GM12878 (cell line): ENCODE data around the gene BZW1. TPM values are rescaled to one million over a fixed set of nuclear protein-coding genes. Genes with fewer than 3 reads are reported as not detected.

Experiments used
- ATAC-seq: fragments of 200-7000 bp; cut with Tn5 transposase; 3 replicates; pipeline ENCODE4 v1.9.1; 2020; ENCODE audit warnings: mild to moderate bottlenecking, moderate library complexity
- BruUV-seq: library from RNA; stranded (reverse); fragments of 400-500 nt; replicated peaks from 2 replicates; lab custom pipeline; 2021; lab: Mats Ljungman, UMichigan
- CTCF ChIA-PET: fragments of 300-600 bp; sonication (Branson Sonifier 250); formaldehyde crosslinking; extraction: SDS; loops from one replicate; lab custom pipeline; 2021; ENCODE audit warnings: inconsistent platforms; lab: Yijun Ruan, JAX
- POLR2A ChIA-PET: fragments of 350-600 bp; formaldehyde crosslinking; extraction: SDS; loops from one replicate; lab custom pipeline; 2021; ENCODE audit warnings: inconsistent platforms; lab: Charles Lee
- RAD21 ChIA-PET: fragments of 300-600 bp; sonication (Branson Sonifier 250); formaldehyde crosslinking; loops from one replicate; lab custom pipeline; 2023; ENCODE audit warnings: antibody characterized with exemption; ENCODE audit not compliant: unreplicated experiment; lab: Charles Lee
- SMC1A ChIA-PET: fragments of 300-600 bp; sonication (Branson Sonifier 250); formaldehyde crosslinking; loops from one replicate; lab custom pipeline; 2023; ENCODE audit not compliant: unreplicated experiment, uncharacterized antibody; lab: Charles Lee
- DNase-seq: peaks from one replicate; pipeline ENCODE4 v3.0.0-alpha.2; 2011; ENCODE audit warnings: low read depth, low spot score
- FAIRE-seq: peaks from 3 replicates; lab custom pipeline; 2011; peaks lifted over from hg19 to GRCh38; lab: Jason Lieb, UNC
- H2AFZ ChIP-seq: 2 replicates; pipeline ENCODE4 v1.6.0; 2011; ENCODE audit warnings: low read depth, low read length, control low read depth; ENCODE audit not compliant: control insufficient read depth
- H3K27ac ChIP-seq: 2 replicates; pipeline ENCODE4 v1.5.1; 2011; ENCODE audit warnings: control low read depth; ENCODE audit not compliant: control insufficient read depth, insufficient read depth
- H3K27me3 ChIP-seq, 2 experiments: replicated peaks in 1 of 2; 2 replicates each; pipeline versions ENCODE4 v1.6.0 to v1.6.1; 2011; ENCODE audit warnings: low read length in 1 of 2; ENCODE audit not compliant: control insufficient read depth in 2 of 2, insufficient read depth in 2 of 2
- H3K36me3 ChIP-seq, 2 experiments: 2 replicates each; pipeline ENCODE4 v1.5.1; 2011; ENCODE audit warnings: low read length in 1 of 2; ENCODE audit not compliant: control insufficient read depth in 2 of 2, insufficient read depth in 2 of 2
- H3K4me1 ChIP-seq: 2 replicates; pipeline ENCODE4 v1.6.1; 2011; ENCODE audit warnings: mild to moderate bottlenecking, low read length, moderate library complexity, mixed read lengths; ENCODE audit not compliant: control insufficient read depth, insufficient read depth
- H3K4me2 ChIP-seq: 2 replicates; pipeline ENCODE4 v1.6.0; 2011; ENCODE audit warnings: control low read depth; ENCODE audit not compliant: control insufficient read depth, insufficient read depth
- H3K4me3 ChIP-seq: fragments of 200-600 bp; sonication (generic); 2 replicates; pipeline ENCODE4 v1.5.1; 2016
- H3K79me2 ChIP-seq: 2 replicates; pipeline ENCODE4 v1.6.0; 2011; ENCODE audit warnings: low read length; ENCODE audit not compliant: control insufficient read depth, insufficient read depth
- H3K9ac ChIP-seq: 2 replicates; pipeline ENCODE4 v1.8.0; 2011; ENCODE audit warnings: low read length, control low read depth, mixed read lengths; ENCODE audit not compliant: control insufficient read depth, insufficient read depth
- H3K9me3 ChIP-seq: replicated peaks from 3 replicates; pipeline ENCODE4 v1.5.1; 2011; ENCODE audit warnings: mild to moderate bottlenecking, low read length; ENCODE audit not compliant: control insufficient read depth, insufficient read depth
- H4K20me1 ChIP-seq: 2 replicates; pipeline ENCODE4 v1.6.0; 2011; ENCODE audit not compliant: control insufficient read depth, insufficient read depth
- CBX3 ChIP-seq: fragments of 200-600 bp; sonication (generic); IDR thresholded peaks from 2 replicates; pipeline ENCODE4 v1.6.1; 2016; ENCODE audit warnings: low read depth, borderline replicate concordance
- IKZF1 ChIP-seq: fragments of 450-650 bp; conservative IDR thresholded peaks from 2 replicates; pipeline ENCODE4 v1.6.1; 2017; ENCODE audit warnings: antibody characterized with exemption, mild to moderate bottlenecking
- ZNF217 ChIP-seq: fragments of 450-650 bp; IDR thresholded peaks from 2 replicates; pipeline ENCODE4 v1.6.1; 2017; ENCODE audit warnings: antibody characterized with exemption, mild to moderate bottlenecking
- WGBS: methylation state at CpG from one replicate; pipeline ENCODE4 v1.1.6; 2016; ENCODE audit warnings: low lambda C conversion rate; ENCODE audit not compliant: insufficient replicate concordance, insufficient coverage; ENCODE audit errors: missing lambda C conversion rate; 5-methylcytosine and 5-hydroxymethylcytosine counted together
- in situ Hi-C: fragments of 300-500 bp; cut with MboI; formaldehyde crosslinking; loops from 9 replicates; pipeline ENCODE4 v1.14.3; 2018; ENCODE audit warnings: mixed read lengths
- intact Hi-C: fragments of 100-400 bp; cut with micrococcal nuclease; formaldehyde crosslinking; loops from one replicate; pipeline ENCODE4 v1.14.2; 2022; ENCODE audit not compliant: unreplicated experiment
- polyA plus RNA-seq, 11 experiments: library from polyadenylated mRNA; depleted of rRNA in 4 of 11; unstranded in 6 of 11; stranded (reverse) in 5 of 11; fragments of >200 nt; fragmentation: Nextera tagmentation in 4 of 11; fragmentation: Illumina TruSeq in 1 of 11; extraction: Ambion mirVana in 4 of 11; extraction: Trizol in 1 of 11; gene quantifications; 1 replicate in 1 of 11; 2 replicates in 10 of 11; pipeline versions ENCODE4 v1.2.1 to v1.2.3, GENCODE V29; 2011 to 2016; ENCODE audit warnings: inconsistent platforms in 2 of 11, missing spikeins in 2 of 11, low read depth in 1 of 11
- total RNA-seq, 4 experiments: library from RNA; depleted of rRNA in 3 of 4; stranded (reverse); fragments of >200 nt in 3 of 4; fragmentation: Illumina TruSeq in 1 of 4; extraction: Trizol in 1 of 4; gene quantifications; 2 replicates each; pipeline versions ENCODE4 v1.2.1 to v1.2.3, GENCODE V29; 2013 to 2021
- TF ChIP-seq, protein P1 (sequence below): fragments of 450-650 bp; IDR thresholded peaks from 2 replicates; pipeline ENCODE4 v1.6.1; 2017; ENCODE audit warnings: low read depth, mild to moderate bottlenecking, moderate library complexity
- TF ChIP-seq, protein P2 (sequence below): fragments of 450-650 bp; IDR thresholded peaks from 2 replicates; pipeline ENCODE4 v1.6.1; 2017; ENCODE audit warnings: mild to moderate bottlenecking, low read depth, inconsistent platforms; ENCODE audit not compliant: poor library complexity, severe bottlenecking

BZW1 gene
- total and polyA plus RNA-seq, 10 of the 15 experiments (the other 5 are each of a cell fraction or from before 2014, with no cell fraction given), result 186 to 349 (median 269) TPM

DNA sequence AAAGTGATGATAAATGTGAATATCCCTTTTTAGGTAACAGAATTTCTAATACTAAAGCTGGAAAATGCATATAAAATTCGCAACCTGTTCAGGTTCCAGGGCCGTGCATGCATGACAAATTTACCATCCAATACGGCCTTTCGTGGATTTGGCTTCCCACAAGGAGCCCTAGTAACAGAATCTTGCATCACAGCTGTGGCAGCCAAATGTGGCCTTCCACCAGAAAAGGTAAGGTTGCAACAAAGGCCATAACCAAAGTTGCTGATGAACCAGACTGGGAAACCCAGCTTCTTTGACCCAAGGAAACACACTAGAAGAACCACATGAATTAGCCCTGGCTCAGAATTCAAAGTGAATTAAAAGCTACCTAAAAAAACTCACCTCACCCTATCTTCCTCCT is 49.6 kb upstream of the BZW1 start (continued):
- TF ChIP-seq IKZF1, result no peak
- TF ChIP-seq, protein P1, sequence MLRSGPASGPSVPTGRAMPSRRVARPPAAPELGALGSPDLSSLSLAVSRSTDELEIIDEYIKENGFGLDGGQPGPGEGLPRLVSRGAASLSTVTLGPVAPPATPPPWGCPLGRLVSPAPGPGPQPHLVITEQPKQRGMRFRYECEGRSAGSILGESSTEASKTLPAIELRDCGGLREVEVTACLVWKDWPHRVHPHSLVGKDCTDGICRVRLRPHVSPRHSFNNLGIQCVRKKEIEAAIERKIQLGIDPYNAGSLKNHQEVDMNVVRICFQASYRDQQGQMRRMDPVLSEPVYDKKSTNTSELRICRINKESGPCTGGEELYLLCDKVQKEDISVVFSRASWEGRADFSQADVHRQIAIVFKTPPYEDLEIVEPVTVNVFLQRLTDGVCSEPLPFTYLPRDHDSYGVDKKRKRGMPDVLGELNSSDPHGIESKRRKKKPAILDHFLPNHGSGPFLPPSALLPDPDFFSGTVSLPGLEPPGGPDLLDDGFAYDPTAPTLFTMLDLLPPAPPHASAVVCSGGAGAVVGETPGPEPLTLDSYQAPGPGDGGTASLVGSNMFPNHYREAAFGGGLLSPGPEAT, result no peak

DNA sequence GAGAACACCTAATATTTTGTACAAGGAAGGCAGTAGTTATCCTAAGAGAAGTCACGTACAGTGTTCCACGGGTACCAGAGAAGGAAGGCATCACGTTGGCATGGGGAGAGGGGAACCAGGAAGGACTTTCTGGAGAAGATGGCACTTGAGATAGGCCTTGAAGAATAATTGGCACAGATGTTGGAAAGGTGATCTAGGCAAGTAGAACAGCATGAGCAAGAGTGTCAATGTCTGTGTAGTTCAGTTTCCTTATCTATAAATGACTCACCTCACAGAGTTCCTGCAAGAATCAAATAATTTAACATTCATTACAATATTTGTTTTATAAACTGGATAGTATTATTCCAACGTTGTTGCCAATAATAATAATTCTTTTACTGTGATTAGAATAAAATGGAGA is 48.3 kb upstream of the BZW1 start:
- Histone ChIP-seq H3K27me3 (peaks cover 0 to 4% of the 10 kb centered on the region in 2 experiments; a peak in 3 of 4 replicates), H3K36me3 (no peaks in the 10 kb centered on the region), H3K79me2 (no peaks in the 10 kb centered on the region), H3K4me1 (no peaks in the 10 kb centered on the region; the same call in 1 of the 2 replicates), H3K9ac (no peak overlapping the region), H3K4me3 (no peak overlapping the region), H4K20me1 (no peaks in the 10 kb centered on the region), H3K27ac (no peak overlapping the region), H2AFZ (no peak overlapping the region), H3K9me3 (no peaks in the 10 kb centered on the region), H3K4me2 (no peak overlapping the region)
- BruUV-seq, result no TSS peak
- SMC1A ChIA-PET, result no interaction called here
- TF ChIP-seq CBX3, result no peak
- TF ChIP-seq, protein P2, sequence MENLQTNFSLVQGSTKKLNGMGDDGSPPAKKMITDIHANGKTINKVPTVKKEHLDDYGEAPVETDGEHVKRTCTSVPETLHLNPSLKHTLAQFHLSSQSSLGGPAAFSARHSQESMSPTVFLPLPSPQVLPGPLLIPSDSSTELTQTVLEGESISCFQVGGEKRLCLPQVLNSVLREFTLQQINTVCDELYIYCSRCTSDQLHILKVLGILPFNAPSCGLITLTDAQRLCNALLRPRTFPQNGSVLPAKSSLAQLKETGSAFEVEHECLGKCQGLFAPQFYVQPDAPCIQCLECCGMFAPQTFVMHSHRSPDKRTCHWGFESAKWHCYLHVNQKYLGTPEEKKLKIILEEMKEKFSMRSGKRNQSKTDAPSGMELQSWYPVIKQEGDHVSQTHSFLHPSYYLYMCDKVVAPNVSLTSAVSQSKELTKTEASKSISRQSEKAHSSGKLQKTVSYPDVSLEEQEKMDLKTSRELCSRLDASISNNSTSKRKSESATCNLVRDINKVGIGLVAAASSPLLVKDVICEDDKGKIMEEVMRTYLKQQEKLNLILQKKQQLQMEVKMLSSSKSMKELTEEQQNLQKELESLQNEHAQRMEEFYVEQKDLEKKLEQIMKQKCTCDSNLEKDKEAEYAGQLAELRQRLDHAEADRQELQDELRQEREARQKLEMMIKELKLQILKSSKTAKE, result no peak
- TF ChIP-seq ZNF217, result no peak
- POLR2A ChIA-PET, result no interaction called here
- in situ Hi-C loops (no loop called here), intact Hi-C loops (no loop called here)
- 26% methylated on average over 4 of the region's 4 CpGs for WGBS
- ATAC-seq, result no peak
- no peak for FAIRE-seq
- no peak for DNase-seq
- RAD21 ChIA-PET, result no interaction called here
- CTCF ChIA-PET, result no interaction called here
